GM12878 (cell line): ENCODE data around the gene METTL1.

Source experiments
- ATF3 ChIP-seq: IDR thresholded peaks from 2 replicates; pipeline ENCODE4 v1.6.1; 2011; ENCODE audit warnings: low read depth, mild to moderate bottlenecking, low read length, moderate library complexity, borderline replicate concordance; ENCODE audit errors: extremely low read depth
- CTCF ChIP-seq, 3 experiments: IDR thresholded peaks in 2 of 3; conservative IDR thresholded peaks in 1 of 3; 2 replicates each; pipeline ENCODE4 v1.5.1; 2011; ENCODE audit warnings: low read depth in 3 of 3, low read length in 3 of 3, mild to moderate bottlenecking in 3 of 3, control low read depth in 2 of 3, moderate library complexity in 2 of 3, inconsistent platforms in 1 of 3, mixed read lengths in 1 of 3; ENCODE audit not compliant: control insufficient read depth in 2 of 3, insufficient read depth in 1 of 3; ENCODE audit errors: extremely low read depth in 1 of 3
- TF ChIP-seq, protein P1 (sequence below): fragments of 450-650 bp; IDR thresholded peaks from 2 replicates; pipeline ENCODE4 v1.6.1; 2017; ENCODE audit warnings: mild to moderate bottlenecking, moderate library complexity

DNA sequence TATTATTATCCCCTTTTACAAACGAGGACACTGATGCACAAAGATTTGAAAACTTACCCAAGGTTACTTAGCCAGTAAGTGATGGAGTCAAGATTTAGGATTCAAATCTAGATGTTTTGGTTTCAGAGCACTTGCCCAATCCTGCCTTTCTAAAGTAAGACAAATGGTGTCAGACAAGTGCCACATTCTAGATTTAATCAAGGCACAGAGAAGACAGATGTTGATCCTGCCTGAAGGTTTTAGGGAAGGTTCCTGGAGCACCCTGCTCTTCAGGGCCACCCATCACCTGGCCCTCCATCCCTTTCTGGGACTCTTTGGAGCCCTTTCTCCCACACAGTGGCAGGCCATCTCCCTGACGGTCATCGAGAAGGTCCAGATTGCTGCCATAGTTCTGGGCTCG, 14.1 kb downstream of the METTL1 start:
- TF ChIP-seq ATF3 (no peak), CTCF (IDR thresholded peaks at IDR 0.05 in 2 of 3, conservative IDR thresholded peaks at IDR 0.05 in 1 of 3; ENCODE audit: control insufficient read depth in 2 of 3, extremely low read depth in 1 of 3, insufficient read depth in 1 of 3, low read depth in 3 of 3, low read length in 3 of 3) (no peak)
- TF ChIP-seq, protein P1, sequence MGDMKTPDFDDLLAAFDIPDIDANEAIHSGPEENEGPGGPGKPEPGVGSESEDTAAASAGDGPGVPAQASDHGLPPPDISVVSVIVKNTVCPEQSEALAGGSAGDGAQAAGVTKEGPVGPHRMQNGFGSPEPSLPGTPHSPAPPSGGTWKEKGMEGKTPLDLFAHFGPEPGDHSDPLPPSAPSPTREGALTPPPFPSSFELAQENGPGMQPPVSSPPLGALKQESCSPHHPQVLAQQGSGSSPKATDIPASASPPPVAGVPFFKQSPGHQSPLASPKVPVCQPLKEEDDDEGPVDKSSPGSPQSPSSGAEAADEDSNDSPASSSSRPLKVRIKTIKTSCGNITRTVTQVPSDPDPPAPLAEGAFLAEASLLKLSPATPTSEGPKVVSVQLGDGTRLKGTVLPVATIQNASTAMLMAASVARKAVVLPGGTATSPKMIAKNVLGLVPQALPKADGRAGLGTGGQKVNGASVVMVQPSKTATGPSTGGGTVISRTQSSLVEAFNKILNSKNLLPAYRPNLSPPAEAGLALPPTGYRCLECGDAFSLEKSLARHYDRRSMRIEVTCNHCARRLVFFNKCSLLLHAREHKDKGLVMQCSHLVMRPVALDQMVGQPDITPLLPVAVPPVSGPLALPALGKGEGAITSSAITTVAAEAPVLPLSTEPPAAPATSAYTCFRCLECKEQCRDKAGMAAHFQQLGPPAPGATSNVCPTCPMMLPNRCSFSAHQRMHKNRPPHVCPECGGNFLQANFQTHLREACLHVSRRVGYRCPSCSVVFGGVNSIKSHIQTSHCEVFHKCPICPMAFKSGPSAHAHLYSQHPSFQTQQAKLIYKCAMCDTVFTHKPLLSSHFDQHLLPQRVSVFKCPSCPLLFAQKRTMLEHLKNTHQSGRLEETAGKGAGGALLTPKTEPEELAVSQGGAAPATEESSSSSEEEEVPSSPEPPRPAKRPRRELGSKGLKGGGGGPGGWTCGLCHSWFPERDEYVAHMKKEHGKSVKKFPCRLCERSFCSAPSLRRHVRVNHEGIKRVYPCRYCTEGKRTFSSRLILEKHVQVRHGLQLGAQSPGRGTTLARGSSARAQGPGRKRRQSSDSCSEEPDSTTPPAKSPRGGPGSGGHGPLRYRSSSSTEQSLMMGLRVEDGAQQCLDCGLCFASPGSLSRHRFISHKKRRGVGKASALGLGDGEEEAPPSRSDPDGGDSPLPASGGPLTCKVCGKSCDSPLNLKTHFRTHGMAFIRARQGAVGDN: no peak
